NCI-H1930 (cell line): ENCODE measurements around the gene SORCS2.

ENCODE experiments used
- DNase-seq, 2 experiments: peaks; one replicate each; lab custom pipeline; 2025; lab: John Stamatoyannopoulos, UW

Gene SORCS2

DNA sequence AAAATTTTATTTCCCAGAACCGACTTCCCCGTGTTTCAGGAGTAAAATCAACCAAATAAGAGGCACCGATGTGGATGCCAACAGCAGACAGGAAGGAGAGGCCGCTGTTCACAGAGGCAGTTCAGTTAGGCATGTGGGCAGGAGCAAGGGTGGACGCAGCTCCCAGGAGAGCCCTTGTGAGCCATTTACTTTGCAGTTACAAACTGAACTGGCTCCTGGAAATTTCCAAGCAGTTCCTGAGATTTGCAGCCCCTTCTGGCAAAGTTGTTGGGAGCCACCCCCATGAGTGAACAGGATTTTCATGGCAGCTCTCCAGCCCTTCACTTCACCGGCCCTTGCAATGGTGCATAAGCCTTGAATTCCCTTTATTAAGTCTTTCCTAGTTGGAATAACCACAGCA is 558.2 kb downstream of the SORCS2 start:
- no peak for DNase-seq

DNA sequence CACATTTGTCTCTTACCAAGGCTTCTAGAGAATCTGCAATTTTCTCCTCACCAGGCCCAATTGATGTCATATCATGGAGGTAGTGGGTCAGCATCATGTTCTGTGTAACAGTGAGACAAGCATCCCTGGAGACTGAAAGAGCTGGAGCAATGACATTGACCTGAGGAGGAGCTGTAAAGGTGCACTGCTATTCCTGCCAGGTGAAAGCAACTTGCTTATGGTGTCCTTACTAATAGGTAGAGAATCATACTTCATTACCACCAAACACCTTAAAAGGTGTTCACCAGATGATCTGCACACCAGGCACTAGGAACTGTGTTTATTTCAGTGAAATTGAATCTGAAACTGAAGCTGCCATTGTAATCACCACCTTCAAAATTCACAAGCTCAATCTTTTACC is 558.6 kb downstream of the SORCS2 start:
- no peak for DNase-seq

DNA sequence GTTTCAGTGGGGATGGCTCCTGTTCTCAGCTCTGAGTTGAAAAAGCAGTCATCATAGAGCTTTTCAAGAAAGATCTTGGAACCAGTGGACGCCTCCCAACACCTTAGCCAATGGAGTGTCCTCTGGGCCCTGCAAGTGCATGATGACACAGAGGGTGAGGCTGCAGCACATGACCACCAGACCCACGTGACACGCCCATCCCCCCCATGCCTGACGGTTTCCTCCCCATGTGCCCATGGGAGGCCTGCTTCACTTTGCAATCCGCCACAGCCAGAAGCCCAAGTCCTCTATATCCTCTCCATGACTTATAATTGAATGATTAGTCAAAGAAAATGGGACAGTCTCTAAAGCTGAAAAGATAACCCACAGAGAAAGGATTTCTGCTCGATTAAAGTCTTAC is 560.3 kb downstream of the SORCS2 start:
- DNase-seq = no peak

GRCh38 chr4:7753271-7753670 is 560.9 kb downstream of the SORCS2 start:
- DNase-seq = no peak

- DNase-seq = no peak
Observed at GRCh38 chr4:7753931-7754465, 561.7 kb downstream of the SORCS2 start.

DNA sequence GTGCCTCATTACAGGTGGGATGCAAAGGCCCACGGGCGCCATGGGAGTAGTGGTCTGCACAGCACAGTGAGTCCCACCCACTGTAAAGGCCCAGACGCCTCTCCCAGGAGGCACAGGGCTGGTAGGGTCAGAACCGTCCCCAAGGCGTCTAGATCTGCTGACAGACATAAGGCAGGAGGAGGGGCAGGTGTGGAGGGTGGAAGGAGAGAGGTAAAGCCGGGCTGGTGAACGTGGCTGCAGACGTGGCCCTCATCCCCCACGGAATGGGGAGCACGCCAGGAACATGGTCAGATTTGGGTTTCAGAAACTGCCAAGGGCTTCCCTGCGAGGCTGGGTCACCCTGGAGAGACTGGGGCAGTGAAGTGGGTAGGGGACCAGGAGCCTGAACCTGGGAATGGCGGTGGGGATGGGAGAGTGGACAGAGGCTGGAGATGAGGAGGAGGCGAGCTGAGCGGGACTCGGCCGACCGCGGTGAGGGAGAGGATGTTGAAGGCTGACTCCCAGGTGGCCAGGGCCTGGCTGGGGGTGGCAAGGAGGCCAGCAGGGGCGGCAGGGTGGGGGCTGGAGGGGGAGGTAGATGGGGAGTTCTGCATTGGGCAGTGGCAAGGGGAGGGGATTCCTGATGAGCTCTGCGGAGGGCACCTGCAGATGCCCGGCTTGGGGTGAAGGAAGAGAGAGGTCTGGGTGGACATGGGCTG is 562.4 kb downstream of the SORCS2 start:
- DNase-seq = no peak

DNA sequence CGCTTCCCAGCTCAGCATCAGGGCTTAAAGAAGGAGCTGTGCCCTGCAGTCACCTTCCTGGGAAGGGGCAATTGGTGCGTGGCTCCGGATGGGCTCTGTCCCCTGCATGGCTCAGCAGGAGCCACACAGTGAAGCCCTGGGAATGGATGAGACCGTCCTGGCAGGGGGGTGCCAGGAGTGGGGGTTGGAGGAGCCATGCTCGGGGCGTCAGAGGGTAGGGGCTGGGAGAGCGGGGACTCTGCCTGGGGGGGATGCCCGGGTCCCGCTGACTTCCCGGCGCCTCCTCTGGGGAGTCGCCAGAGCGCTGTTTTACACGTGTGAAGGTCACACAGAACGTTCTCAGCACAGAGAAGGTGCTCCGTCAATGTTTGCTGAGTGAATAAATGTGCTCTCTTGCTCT is 563.2 kb downstream of the SORCS2 start:
- DNase-seq = no peak

DNA sequence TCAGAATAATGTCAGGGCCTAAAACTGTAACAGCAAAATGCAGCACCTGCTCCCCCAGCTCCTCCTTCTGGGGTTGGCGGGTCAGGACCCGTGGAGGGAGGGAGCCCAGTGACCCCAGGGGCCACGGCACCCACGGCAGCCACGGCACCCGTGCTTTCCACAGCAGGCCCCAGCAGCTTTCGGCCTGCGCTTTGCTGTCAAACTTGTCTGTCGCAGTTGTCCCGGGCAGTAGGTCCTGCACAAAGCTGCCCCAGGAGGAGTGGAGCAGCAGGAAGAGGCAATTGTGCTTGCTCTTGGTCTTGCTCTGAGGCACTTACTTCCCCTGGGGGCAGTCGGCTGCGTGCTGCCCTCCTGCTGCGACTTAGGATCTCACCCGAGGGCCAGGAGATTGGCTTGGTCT is 563.7 kb downstream of the SORCS2 start:
- no peak for DNase-seq

DNA sequence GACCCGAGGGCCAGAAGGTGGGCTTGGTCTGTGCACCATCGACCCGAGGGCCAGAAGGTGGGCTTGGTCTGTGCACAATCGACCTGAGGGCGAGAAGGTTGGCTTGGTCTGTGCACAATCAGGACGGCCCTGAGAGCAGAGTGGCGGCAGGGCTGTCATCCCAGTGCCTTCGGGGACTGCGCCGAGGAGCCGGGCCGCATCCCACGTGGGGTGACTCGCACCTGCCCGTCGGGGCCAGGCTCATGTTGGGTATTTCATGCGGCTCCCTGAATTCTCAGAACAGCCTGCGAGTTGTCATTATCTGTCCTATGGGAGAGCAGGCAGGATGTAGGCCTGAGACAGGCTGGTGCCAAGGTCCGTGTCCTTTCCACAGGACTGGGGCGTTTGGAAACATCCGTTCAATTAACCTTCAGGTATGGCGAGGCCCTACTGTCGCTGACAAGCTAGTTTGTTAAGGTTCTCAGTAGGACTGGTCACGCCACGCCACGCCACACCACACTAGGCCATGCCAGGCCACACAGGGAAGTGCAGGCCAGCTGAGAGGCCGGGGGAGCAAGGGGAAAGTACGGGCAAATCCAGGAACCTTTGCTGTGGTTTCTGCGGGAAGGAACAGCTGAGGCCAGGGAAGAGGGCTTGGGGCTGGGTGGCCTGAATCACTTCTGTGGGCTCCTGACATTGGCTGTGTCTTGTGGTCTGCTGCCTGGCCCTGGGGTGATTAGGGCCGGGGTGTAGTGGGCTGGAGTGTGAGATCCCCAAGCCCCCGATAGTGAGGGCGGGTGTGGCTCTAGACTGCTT is 564.4 kb downstream of the SORCS2 start:
- no peak for DNase-seq

GRCh38 chr4:7757501-7758471 is 565.4 kb downstream of the SORCS2 start:
- no peak for DNase-seq

GRCh38 chr4:7758476-7758875 is 566.1 kb downstream of the SORCS2 start:
- no peak for DNase-seq

GRCh38 chr4:7759216-7759615 is 566.9 kb downstream of the SORCS2 start:
- DNase-seq = no peak

DNA sequence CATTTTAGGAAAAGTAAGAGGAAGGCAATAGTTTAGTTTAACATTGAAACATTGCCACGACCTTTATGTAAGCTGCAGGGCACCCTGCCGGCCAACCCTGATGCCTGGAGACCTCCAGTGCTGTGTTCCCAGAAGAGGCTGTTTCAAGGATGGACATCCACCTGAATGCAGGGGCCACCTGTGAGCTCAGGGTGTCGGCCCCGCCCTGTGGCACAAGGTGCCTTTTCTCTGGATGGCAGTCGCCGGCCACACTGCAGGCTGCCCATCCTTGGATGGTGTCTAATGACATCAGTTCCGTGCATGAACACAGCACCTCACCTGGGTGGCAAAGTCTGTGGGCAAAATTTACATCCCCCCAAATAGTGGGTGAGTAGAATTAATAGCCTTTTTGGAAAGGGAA is 567.3 kb downstream of the SORCS2 start:
- no peak for DNase-seq

DNA sequence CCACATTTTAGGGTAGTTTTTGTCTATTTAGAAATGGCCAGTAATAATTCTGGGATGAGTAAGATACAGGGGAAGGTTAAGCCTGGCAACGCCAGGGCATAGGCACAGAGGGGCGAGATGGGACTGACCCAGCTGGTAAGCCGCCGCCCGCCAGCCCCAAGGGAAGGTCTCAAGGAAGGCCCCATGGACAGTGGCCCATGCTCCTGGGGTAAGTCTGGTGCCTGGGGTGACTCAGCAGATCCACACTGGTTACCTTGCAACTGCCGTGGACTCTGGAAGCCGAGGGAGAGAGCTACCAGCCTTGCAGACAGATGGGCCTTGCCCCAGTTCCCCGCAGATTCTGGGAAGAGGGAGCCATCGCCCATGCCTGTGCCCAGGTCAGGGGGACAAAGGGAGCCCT is 567.9 kb downstream of the SORCS2 start:
- DNase-seq = no peak

DNA sequence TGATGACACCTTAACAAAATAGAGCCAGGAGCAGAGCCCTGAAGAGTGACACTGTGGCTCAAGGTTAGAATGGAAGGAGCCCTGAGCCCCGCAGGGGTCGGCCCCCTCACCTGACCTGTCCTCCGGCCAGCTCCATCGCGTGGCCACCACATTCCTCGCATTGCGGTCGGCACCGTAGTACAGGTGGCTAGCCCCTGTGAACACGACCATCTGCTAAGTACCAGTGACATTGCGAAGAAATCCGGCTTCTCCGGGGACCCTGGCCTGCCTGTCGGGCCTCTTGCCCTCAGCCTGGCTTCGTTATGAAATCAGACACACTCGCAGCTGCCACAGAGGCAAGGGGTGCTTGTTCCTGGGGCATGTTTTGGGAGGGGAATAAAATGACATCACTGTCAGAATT is 568.4 kb downstream of the SORCS2 start:
- DNase-seq = no peak

DNA sequence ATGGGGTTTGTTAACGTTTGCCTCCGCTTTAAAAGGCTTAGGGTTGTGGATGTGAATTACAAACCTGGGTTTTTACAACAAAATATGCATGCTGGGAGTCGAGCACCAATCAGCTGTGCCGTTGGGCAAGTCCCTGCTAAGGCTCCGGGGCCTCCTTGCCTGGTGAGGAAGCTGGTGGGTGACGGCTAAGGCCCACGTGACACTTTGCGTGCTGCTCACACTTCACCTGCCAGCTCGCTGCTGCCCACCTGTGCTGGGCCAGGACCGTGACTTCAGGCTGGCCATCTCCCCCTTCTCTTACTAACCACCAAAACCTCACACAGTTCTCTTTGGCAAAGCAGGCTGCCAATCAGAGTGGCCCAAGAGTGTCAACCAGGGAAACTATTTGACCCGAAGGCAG is 569.0 kb downstream of the SORCS2 start:
- DNase-seq = no peak

- DNase-seq = no peak
Observed at GRCh38 chr4:7761720-7762119, 569.4 kb downstream of the SORCS2 start.

GRCh38 chr4:7762376-7763030 is 570.2 kb downstream of the SORCS2 start:
- no peak for DNase-seq

GRCh38 chr4:7763106-7763505 is 570.8 kb downstream of the SORCS2 start:
- no peak for DNase-seq

DNA sequence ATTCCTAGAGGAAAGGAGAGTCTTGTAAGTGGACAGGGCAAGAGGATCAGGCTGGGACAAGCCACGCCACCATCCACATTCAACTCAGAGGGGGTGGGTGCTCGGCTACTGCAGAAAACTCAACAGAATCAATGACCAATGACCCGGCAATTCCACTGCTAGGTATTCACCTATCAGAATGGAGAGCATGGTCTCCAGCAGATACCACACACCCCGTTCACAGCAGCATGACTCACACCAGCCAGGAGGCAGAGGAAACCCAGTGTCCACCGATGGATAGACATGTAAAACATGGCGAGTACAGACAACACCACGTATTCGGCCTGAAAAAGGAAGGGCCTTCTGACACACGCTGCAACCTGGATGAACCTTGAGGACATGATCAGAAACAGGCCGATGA is 571.5 kb downstream of the SORCS2 start:
- no peak for DNase-seq

- no peak for DNase-seq
Observed at GRCh38 chr4:7764466-7764865, 572.1 kb downstream of the SORCS2 start.

- DNase-seq = no peak
Observed at GRCh38 chr4:7765666-7766065, 573.3 kb downstream of the SORCS2 start.
